ENCODE measurements around the gene COX18. TPM values are rescaled to one million over a fixed set of nuclear protein-coding genes. Genes with fewer than 3 reads are reported as not detected.

Gene COX18
- total and polyA plus RNA-seq, 2 of the 4 experiments (the other 2 are of a cell fraction): 8.0 to 22.0 TPM

DNA sequence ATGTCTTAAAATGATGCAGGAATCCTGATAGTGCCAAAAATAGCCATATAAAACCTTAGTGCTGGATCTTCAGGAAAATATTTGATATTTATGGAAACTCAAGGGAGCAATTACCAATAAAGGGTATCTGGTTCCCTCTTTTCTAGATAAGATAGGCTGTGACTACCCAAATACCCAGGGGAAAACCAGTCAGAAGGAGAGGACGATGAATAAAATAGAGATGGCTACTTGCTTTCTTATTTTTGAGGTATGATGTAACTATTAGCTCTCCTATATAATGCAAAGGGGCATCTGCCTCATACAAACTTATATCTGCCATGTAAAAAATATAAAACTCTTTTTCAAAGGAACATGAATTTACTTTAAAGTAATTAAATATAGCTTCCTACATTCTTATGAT is 23.4 kb upstream of the COX18 start:
- dilution Hi-C loops (cut with HindIII; ENCODE audit: low sequenced_read_pairs, unreplicated experiment) (no loop called here), in situ Hi-C loops (cut with MboI; ENCODE audit: low sequenced_read_pairs) (no loop called here), intact Hi-C loops (cut with micrococcal nuclease) (no loop called here)
- Histone ChIP-seq H3K36me3 (ENCODE audit: control insufficient read depth, insufficient read depth, low read length) (peaks cover 27% of the 10 kb centered on the region), H2BK15ac (ENCODE audit: low read depth, low read length) (no peak overlapping the region), H3K18ac (ENCODE audit: low read depth, low read length) (no peak overlapping the region), H3K4me3 (ENCODE audit: insufficient read depth, low read depth, low read length) (no peak overlapping the region), H2AK9ac (replicated peaks; ENCODE audit: low read depth, low read length, poor library complexity) (no peak overlapping the region), H2AK5ac (ENCODE audit: low read depth, low read length) (no peak overlapping the region), H4K8ac (ENCODE audit: low read depth in 2 of 2, low read length in 2 of 2) (no peak overlapping the region), H2BK5ac (ENCODE audit: low read depth, low read length, poor library complexity, severe bottlenecking) (no peak overlapping the region), H3K9ac (ENCODE audit: low read depth, low read length) (no peak overlapping the region), H3K9me3 (ENCODE audit: control insufficient read depth, insufficient read depth, low read length) (no peaks in the 10 kb centered on the region), H3K79me1 (ENCODE audit: low read depth in 1 of 2, low read length in 2 of 2) (peaks cover 10 to 11% of the 10 kb centered on the region in 2 experiments; a peak in 1 of 4 replicates), H3K23ac (ENCODE audit: low read depth, low read length) (no peak overlapping the region), H3K27ac (ENCODE audit: insufficient read depth, low read length) (no peak overlapping the region), H2BK120ac (ENCODE audit: low read depth, low read length) (no peak overlapping the region), H3K4me1 (ENCODE audit: control insufficient read depth, insufficient read depth, low read length) (no peaks in the 10 kb centered on the region), H3K9me1 (ENCODE audit: insufficient read depth, low read length) (0 out of 2 replicates have a peak, but pooled peaks cover 7% of the 10 kb centered on the region), H3K4me2 (ENCODE audit: low read depth, low read length) (no peak overlapping the region), H3K27me3 (ENCODE audit: control insufficient read depth, insufficient read depth, low read length) (no peaks in the 10 kb centered on the region), H2AFZ (replicated peaks; ENCODE audit: low read length, poor library complexity) (no peak overlapping the region), H3K4ac (ENCODE audit: low read depth, low read length) (no peak overlapping the region), H4K91ac (ENCODE audit: insufficient read depth, low read depth, low read length) (no peak overlapping the region), H2BK20ac (ENCODE audit: low read depth, low read length) (no peak overlapping the region), H4K20me1 (ENCODE audit: insufficient read depth, low read length) (no peaks in the 10 kb centered on the region), H4K5ac (ENCODE audit: low read depth, low read length) (no peak overlapping the region), H3K56ac (ENCODE audit: extremely low read depth, insufficient read depth, low read length) (no peak overlapping the region), H3K14ac (replicated peaks; ENCODE audit: low read depth, low read length) (no peak overlapping the region)
- TF ChIP-seq RFX5 (IDR thresholded peaks at IDR 0.05; ENCODE audit: low read depth, low read length) (no peak), NFE2L2 (IDR thresholded peaks at IDR 0.05; ENCODE audit: low read depth, low read length) (no peak), POLR2A (IDR thresholded peaks at IDR 0.05; ENCODE audit: low read depth, low read length) (no peak)
- ChIA-PET POLR2A (ENCODE audit: unreplicated experiment) (interaction anchor here (0.7 kb wide), 1 partner anchor 37 kb away, joined by 8 read pairs; no protein-coding TSS in a partner anchor), CTCF (interaction anchor here (0.7 kb wide), 1 partner anchor 27 kb away, joined by 3 read pairs; no protein-coding TSS in a partner anchor)
- ATAC-seq (ENCODE audit: low read depth): no peak
- no CpG with 5 or more reads among the region's 1 CpG for WGBS, 2 experiments (ENCODE audit: extremely low coverage in 2 of 2, insufficient read length in 1 of 2)
- no peak for DNase-seq
- no TSS peak for BruUV-seq (replicated peaks)
